Measurements from ENCODE around the gene LETM1.

LETM1 gene

GRCh38 chr4:1871471-1872021 lies 15.6 kb upstream of the LETM1 start:
- no peak for DNase-seq

GRCh38 chr4:1870578-1871443 lies 14.9 kb upstream of the LETM1 start, which contains the start of gene NSD2:
Gene NSD2 (plus strand): TSS chr4:1871393. CDS start chr4:1900655, 29,262 bp downstream.
- peak; percentile 14 to 75 for DNase-seq

GRCh38 chr4:1870328-1870577 lies 14.3 kb upstream of the LETM1 start:
- peak; percentile 17 to 72 for DNase-seq

GRCh38 chr4:1869530-1870327 lies 13.8 kb upstream of the LETM1 start:
- no peak for DNase-seq

- DNase-seq = no peak
Observed at GRCh38 chr4:1868912-1869311, 13.0 kb upstream of the LETM1 start.

- DNase-seq = no peak
Observed at GRCh38 chr4:1868293-1868692, 12.3 kb upstream of the LETM1 start.

GRCh38 chr4:1866189-1866661 lies 10.3 kb upstream of the LETM1 start:
- no peak for DNase-seq

GRCh38 chr4:1864076-1865008 lies 8.4 kb upstream of the LETM1 start:
- no peak for DNase-seq

- no peak for DNase-seq
Observed at GRCh38 chr4:1863297-1864033, 7.5 kb upstream of the LETM1 start.

- DNase-seq = no peak
Observed at GRCh38 chr4:1862961-1863296, 7.0 kb upstream of the LETM1 start.

- no peak for DNase-seq
Observed at GRCh38 chr4:1862055-1862911, 6.3 kb upstream of the LETM1 start.

- no peak for DNase-seq
Observed at GRCh38 chr4:1859389-1859753, 3.4 kb upstream of the LETM1 start.

- no peak for DNase-seq
Observed at GRCh38 chr4:1857931-1858330, 2.0 kb upstream of the LETM1 start.

- DNase-seq = no peak
Observed at GRCh38 chr4:1856943-1857699, 1.2 kb upstream of the LETM1 start.

GRCh38 chr4:1855333-1856070 lies 454 bp downstream of the LETM1 start:
- DNase-seq = no peak

- no peak for DNase-seq
Observed at GRCh38 chr4:1854752-1855151, 1.2 kb downstream of the LETM1 start.

GRCh38 chr4:1852904-1853623 lies 2.9 kb downstream of the LETM1 start:
- DNase-seq = no peak

- no peak for DNase-seq
Observed at GRCh38 chr4:1851575-1852410, 4.2 kb downstream of the LETM1 start.
